Activated T-cell treated with anti-CD3 and anti-CD28 coated beads, Interleukin-2, amount 50 U/mL, for 24 hours (primary cell): ENCODE results near the gene BCR.
"Not testable (repeated sequence)": the region's sequence is repeated elsewhere in the genome, so short reads cannot be mapped to it uniquely, and the experiment has no call there.

Experiments
- DNase-seq: peaks from one replicate; pipeline ENCODE4 v3.0.0-alpha.2; 2020
- H3K27ac Mint-ChIP-seq: 2 replicates; pipeline ENCODE4 v1.8.0; 2020; ENCODE audit warnings: mild to moderate bottlenecking, mixed read lengths
- H3K27me3 Mint-ChIP-seq: 2 replicates; pipeline ENCODE4 v1.8.0; 2020; ENCODE audit warnings: mixed read lengths
- H3K36me3 Mint-ChIP-seq: 2 replicates; pipeline ENCODE4 v1.8.0; 2020; ENCODE audit warnings: low read depth, mixed read lengths
- H3K4me1 Mint-ChIP-seq: 2 replicates; pipeline ENCODE4 v1.8.0; 2020; ENCODE audit warnings: low read depth, mixed read lengths
- H3K4me3 Mint-ChIP-seq: 2 replicates; pipeline ENCODE4 v1.8.0; 2020; ENCODE audit warnings: mild to moderate bottlenecking, moderate library complexity, mixed read lengths
- H3K9me3 Mint-ChIP-seq: 2 replicates; pipeline ENCODE4 v1.8.0; 2020; ENCODE audit warnings: mixed read lengths

BCR gene

GRCh38 chr22:23356094-23356493, 175.8 kb downstream of the BCR start:
- no peak overlapping the region for H3K27ac Mint-ChIP-seq
- H3K4me1 Mint-ChIP-seq: no peaks in the 10 kb centered on the region
- H3K27me3 Mint-ChIP-seq: peaks cover 10% of the 10 kb centered on the region
- H3K4me3 Mint-ChIP-seq: no peak overlapping the region
- H3K9me3 Mint-ChIP-seq: no peaks in the 10 kb centered on the region
- no peak for DNase-seq
- H3K36me3 Mint-ChIP-seq: no peaks in the 10 kb centered on the region

DNA sequence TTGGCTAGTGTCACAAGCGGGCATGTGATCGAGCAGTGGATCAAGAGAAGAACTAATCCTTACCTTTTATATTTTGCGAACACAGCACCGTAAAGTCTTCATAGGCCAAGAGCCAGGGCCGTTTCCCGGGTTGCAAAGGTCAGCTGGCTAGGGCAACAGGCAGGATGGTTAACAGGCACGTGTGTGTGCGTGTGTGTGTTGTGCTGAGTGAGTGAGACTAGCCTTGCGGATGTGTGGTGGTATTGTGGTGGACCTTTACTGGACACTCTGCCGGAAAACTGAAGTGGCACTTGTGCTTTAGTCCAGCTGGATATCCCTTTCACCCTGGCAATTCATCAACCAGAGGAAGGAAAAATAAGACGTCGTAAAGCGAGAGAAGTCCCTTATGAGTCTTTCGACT, 176.7 kb downstream of the BCR start:
- Mint-ChIP-seq H3K36me3 (no peaks in the 10 kb centered on the region), H3K4me3 (no peak overlapping the region), H3K9me3 (no peaks in the 10 kb centered on the region), H3K27ac (no peak overlapping the region), H3K27me3 (peaks cover 10% of the 10 kb centered on the region), H3K4me1 (no peaks in the 10 kb centered on the region)
- no peak for DNase-seq

GRCh38 chr22:23359583-23360123, 179.3 kb downstream of the BCR start:
- no peaks in the 10 kb centered on the region for H3K36me3 Mint-ChIP-seq
- H3K27me3 Mint-ChIP-seq: no peaks in the 10 kb centered on the region
- no peaks in the 10 kb centered on the region for H3K9me3 Mint-ChIP-seq
- no peak for DNase-seq
- no peak overlapping the region for H3K27ac Mint-ChIP-seq
- H3K4me3 Mint-ChIP-seq: no peak overlapping the region
- H3K4me1 Mint-ChIP-seq: no peaks in the 10 kb centered on the region

GRCh38 chr22:23361676-23362075, 181.4 kb downstream of the BCR start:
- H3K27ac Mint-ChIP-seq: no peak overlapping the region
- no peaks in the 10 kb centered on the region for H3K36me3 Mint-ChIP-seq
- DNase-seq: no peak
- H3K27me3 Mint-ChIP-seq: peaks cover under 1% of the 10 kb centered on the region
- no peak overlapping the region for H3K4me3 Mint-ChIP-seq
- H3K9me3 Mint-ChIP-seq: no peaks in the 10 kb centered on the region
- no peaks in the 10 kb centered on the region for H3K4me1 Mint-ChIP-seq

DNA sequence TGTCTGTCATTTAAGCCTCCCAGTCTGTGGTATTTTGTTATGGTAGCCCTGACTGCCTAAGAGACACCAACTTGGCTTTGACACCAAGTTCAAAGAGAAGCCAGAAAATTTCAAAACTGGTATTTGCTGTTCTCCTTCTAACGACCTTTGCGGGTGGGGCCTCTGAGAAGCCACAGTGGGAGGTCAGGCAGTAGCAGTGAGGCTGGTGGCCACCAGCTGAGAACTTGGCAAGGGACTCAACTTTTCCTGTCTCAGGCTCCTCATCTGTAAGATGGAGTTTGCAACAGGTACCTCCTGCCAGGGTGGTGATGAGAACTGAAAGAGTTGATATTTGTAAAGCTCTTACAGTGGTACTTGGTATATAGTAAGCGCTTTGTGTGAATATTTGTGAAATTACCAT, 183.4 kb downstream of the BCR start:
- DNase-seq: no peak
- H3K27me3 Mint-ChIP-seq: peaks cover 19% of the 10 kb centered on the region
- no peaks in the 10 kb centered on the region for H3K9me3 Mint-ChIP-seq
- H3K4me1 Mint-ChIP-seq: no peaks in the 10 kb centered on the region
- no peak overlapping the region for H3K27ac Mint-ChIP-seq
- H3K36me3 Mint-ChIP-seq: no peaks in the 10 kb centered on the region
- H3K4me3 Mint-ChIP-seq: no peak overlapping the region

- H3K9me3 Mint-ChIP-seq: no peaks in the 10 kb centered on the region
- peaks cover 26% of the 10 kb centered on the region for H3K27me3 Mint-ChIP-seq
- no peak for DNase-seq
- H3K27ac Mint-ChIP-seq: no peak overlapping the region
- H3K4me1 Mint-ChIP-seq: no peaks in the 10 kb centered on the region
- H3K4me3 Mint-ChIP-seq: no peak overlapping the region
- no peaks in the 10 kb centered on the region for H3K36me3 Mint-ChIP-seq
These were observed 184.1 kb downstream of the BCR start for GRCh38 chr22:23364389-23364788.

GRCh38 chr22:23365524-23365923, 185.2 kb downstream of the BCR start:
- H3K9me3 Mint-ChIP-seq: no peaks in the 10 kb centered on the region
- H3K27me3 Mint-ChIP-seq: peaks cover 35% of the 10 kb centered on the region
- no peak overlapping the region for H3K27ac Mint-ChIP-seq
- no peak overlapping the region for H3K4me3 Mint-ChIP-seq
- no peak for DNase-seq
- H3K36me3 Mint-ChIP-seq: no peaks in the 10 kb centered on the region
- no peaks in the 10 kb centered on the region for H3K4me1 Mint-ChIP-seq

DNA sequence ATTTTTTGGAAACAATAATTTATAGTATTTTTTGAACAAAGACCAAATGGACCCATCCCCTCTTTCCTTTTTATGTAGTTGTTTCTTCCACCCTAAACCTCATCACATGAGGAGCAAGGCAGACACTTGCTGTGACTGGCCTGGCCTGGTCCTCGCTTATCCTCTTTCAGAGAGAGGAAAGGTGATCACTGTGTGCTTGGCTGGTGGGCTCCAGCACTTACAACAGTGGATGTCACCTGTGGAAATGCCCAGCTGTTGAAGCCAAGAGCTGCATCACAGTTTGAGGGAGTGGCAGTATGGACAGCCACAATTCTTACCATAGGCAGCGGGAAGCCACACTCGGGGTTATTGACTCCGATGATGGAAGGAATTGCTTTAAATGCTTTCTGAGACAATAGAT, 185.7 kb downstream of the BCR start:
- Mint-ChIP-seq H3K4me1 (no peaks in the 10 kb centered on the region), H3K36me3 (no peaks in the 10 kb centered on the region), H3K4me3 (no peak overlapping the region), H3K9me3 (no peaks in the 10 kb centered on the region), H3K27ac (no peak overlapping the region), H3K27me3 (peaks cover 37% of the 10 kb centered on the region)
- no peak for DNase-seq

- not testable (repeated sequence) for DNase-seq, H3K27ac Mint-ChIP-seq, H3K4me3 Mint-ChIP-seq, H3K36me3 Mint-ChIP-seq, H3K4me1 Mint-ChIP-seq, H3K9me3 Mint-ChIP-seq
- peaks cover 38% of the 10 kb centered on the region for H3K27me3 Mint-ChIP-seq
These were observed 186.9 kb downstream of the BCR start for GRCh38 chr22:23367196-23367595.
